ENCODE data around the gene IPO4. TPM values are rescaled to one million over a fixed set of nuclear protein-coding genes. Genes with fewer than 3 reads are reported as not detected.

The IPO4 gene
- total and polyA plus RNA-seq, 2 experiments from 2014 or later, result 19.0 to 19.5 TPM

DNA sequence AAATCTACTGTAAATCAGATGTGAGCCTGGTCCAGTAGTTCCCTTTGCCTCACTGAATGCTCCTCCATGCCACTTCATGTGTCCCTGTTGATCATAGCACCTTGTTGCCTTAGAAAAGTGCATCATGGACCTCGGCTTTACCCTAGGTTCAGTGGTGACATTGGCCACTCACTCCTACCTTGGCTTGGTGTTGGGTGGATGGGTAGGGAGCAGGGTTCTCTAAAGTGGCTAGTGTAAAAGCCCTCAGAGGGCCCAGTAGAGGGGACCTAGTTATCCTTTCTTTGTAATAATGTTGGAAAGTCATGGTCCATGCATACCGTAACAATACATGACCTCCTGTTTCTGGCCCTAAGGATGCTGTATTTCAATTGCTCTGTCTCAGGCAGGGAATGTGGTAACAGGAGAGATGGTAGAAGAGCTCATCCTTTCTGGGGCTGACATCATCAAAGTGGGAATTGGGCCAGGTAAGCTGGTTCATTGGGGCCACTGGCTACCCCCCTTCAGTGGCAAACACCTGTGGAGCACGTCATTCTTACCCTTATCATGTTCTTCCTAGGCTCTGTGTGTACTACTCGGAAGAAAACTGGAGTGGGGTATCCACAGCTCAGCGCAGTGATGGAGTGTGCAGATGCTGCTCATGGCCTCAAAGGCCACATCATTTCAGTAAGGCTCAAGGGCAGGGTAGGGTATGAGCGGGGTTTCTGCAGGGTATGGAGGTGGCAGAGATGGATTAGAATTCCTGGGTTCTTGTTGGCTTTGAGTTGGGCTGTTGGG, 48.3 kb upstream of the IPO4 start:
- H3K79me2 ChIP-seq, result peaks cover 58% of the 10 kb centered on the region
- WGBS (ENCODE audit: low lambda C conversion rate, missing lambda C conversion rate), result 95% methylated on average over 6 of the region's 6 CpGs
- no peak overlapping the region for H3K27ac ChIP-seq
- no peak overlapping the region for H3K4me3 ChIP-seq
- no peak overlapping the region for H2AFZ ChIP-seq
- H4K20me1 ChIP-seq (ENCODE audit: insufficient read depth, poor library complexity, severe bottlenecking), result peaks cover 4% of the 10 kb centered on the region
- H3K9me3 ChIP-seq (ENCODE audit: low read depth), result no peaks in the 10 kb centered on the region
- no peaks in the 10 kb centered on the region for H3K9me2 ChIP-seq (replicated peaks; ENCODE audit: insufficient read depth)
- no peak overlapping the region for H3K4me2 ChIP-seq
- no peaks in the 10 kb centered on the region for H3K36me3 ChIP-seq (replicated peaks; ENCODE audit: insufficient read depth, low read depth)
- no peak for DNase-seq (ENCODE audit: low spot score)
- H3K27me3 ChIP-seq, result no peaks in the 10 kb centered on the region
- peaks cover 12% of the 10 kb centered on the region for H3K4me1 ChIP-seq (ENCODE audit: insufficient read depth)
- TF ChIP-seq, protein P1, sequence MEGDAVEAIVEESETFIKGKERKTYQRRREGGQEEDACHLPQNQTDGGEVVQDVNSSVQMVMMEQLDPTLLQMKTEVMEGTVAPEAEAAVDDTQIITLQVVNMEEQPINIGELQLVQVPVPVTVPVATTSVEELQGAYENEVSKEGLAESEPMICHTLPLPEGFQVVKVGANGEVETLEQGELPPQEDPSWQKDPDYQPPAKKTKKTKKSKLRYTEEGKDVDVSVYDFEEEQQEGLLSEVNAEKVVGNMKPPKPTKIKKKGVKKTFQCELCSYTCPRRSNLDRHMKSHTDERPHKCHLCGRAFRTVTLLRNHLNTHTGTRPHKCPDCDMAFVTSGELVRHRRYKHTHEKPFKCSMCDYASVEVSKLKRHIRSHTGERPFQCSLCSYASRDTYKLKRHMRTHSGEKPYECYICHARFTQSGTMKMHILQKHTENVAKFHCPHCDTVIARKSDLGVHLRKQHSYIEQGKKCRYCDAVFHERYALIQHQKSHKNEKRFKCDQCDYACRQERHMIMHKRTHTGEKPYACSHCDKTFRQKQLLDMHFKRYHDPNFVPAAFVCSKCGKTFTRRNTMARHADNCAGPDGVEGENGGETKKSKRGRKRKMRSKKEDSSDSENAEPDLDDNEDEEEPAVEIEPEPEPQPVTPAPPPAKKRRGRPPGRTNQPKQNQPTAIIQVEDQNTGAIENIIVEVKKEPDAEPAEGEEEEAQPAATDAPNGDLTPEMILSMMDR (IDR thresholded peaks at IDR 0.05; ENCODE audit: poor library complexity), result no peak
- TF ChIP-seq EZH2phosphoT487 (IDR thresholded peaks at IDR 0.05; ENCODE audit: low read depth, severe bottlenecking, unreplicated experiment) (no peak), EZH2 (IDR thresholded peaks at IDR 0.05; ENCODE audit: borderline replicate concordance) (no peak)

- TF ChIP-seq, protein P1 (IDR thresholded peaks at IDR 0.05; ENCODE audit: poor library complexity), result no peak
- TF ChIP-seq EZH2phosphoT487 (IDR thresholded peaks at IDR 0.05; ENCODE audit: low read depth, severe bottlenecking, unreplicated experiment) (no peak), EZH2 (IDR thresholded peaks at IDR 0.05; ENCODE audit: borderline replicate concordance) (no peak)
- Histone ChIP-seq H3K27ac (no peak overlapping the region), H3K36me3 (replicated peaks; ENCODE audit: insufficient read depth, low read depth) (no peaks in the 10 kb centered on the region), H3K79me2 (peaks cover 59% of the 10 kb centered on the region), H3K9me3 (ENCODE audit: low read depth) (no peaks in the 10 kb centered on the region), H3K9me2 (replicated peaks; ENCODE audit: insufficient read depth) (no peaks in the 10 kb centered on the region), H3K27me3 (no peaks in the 10 kb centered on the region), H3K4me2 (no peak overlapping the region), H4K20me1 (ENCODE audit: insufficient read depth, poor library complexity, severe bottlenecking) (peaks cover 4% of the 10 kb centered on the region), H2AFZ (no peak overlapping the region), H3K4me1 (ENCODE audit: insufficient read depth) (peaks cover 17% of the 10 kb centered on the region), H3K4me3 (no peak overlapping the region)
- no peak for DNase-seq (ENCODE audit: low spot score)
- 98% methylated on average over 5 of the region's 5 CpGs for WGBS (ENCODE audit: low lambda C conversion rate, missing lambda C conversion rate)
These were observed 47.4 kb upstream of the IPO4 start for GRCh38 chr14:24235804-24236688.

DNA sequence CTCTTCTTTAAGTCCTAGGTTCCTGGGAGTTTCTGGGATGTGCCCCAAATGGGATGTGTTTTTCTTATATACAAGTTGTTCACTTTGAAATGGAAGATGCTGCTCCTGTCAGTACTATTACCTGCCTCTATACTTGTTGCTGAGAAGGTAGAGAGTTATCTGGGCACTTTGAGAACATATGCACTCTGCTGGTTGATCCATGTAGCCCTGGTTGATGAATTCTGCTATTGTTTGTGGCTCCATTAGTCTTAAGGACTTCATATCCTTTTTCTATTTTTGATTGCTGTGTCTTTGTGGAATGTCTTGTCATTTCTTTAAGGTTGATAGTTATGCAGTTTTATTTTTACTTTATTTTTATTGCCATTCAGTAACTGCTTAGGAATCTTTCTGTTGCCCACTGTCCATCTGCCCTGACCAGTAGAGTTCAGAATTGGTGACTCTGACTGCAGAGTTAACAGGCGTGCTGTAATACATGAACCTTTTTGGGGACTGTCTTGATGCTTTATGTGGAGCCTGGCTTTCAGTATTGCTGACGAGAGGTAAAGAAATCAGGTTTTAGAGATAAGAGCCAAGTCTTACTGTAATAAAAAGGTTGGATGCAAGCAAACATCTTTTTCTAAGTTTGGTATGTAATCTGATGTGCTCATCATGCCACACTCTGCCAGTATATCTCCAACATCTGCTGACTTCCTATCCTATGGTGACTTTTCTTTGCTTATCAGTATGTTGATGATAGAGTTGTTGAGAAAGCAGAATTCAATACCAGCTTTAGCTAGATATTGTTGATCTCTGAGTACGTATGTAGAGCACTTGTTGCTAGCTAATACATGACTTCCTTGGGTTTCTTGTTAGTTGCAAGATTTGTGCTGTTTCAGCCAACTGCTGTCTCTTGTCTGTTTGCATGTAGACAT, 45.7 kb upstream of the IPO4 start:
- H3K27ac ChIP-seq, result no peak overlapping the region
- H3K4me2 ChIP-seq, result peak overlapping the region; percentile 87
- H3K79me2 ChIP-seq, result peaks cover 56% of the 10 kb centered on the region

More for the DNA sequence above, 45.7 kb upstream of the IPO4 start:
- H2AFZ ChIP-seq, result no peak overlapping the region
- no peak for DNase-seq (ENCODE audit: low spot score)
- H3K9me3 ChIP-seq (ENCODE audit: low read depth), result no peaks in the 10 kb centered on the region
- H3K4me3 ChIP-seq, result no peak overlapping the region
- TF ChIP-seq, protein P1 (IDR thresholded peaks at IDR 0.05; ENCODE audit: poor library complexity), result no peak
- no peak for TF ChIP-seq EZH2 (IDR thresholded peaks at IDR 0.05; ENCODE audit: borderline replicate concordance)
- no peak for TF ChIP-seq EZH2phosphoT487 (IDR thresholded peaks at IDR 0.05; ENCODE audit: low read depth, severe bottlenecking, unreplicated experiment)
- no peaks in the 10 kb centered on the region for H3K27me3 ChIP-seq
- H3K36me3 ChIP-seq (replicated peaks; ENCODE audit: insufficient read depth, low read depth), result no peaks in the 10 kb centered on the region
- H3K4me1 ChIP-seq (ENCODE audit: insufficient read depth), result peaks cover 20% of the 10 kb centered on the region
- WGBS (ENCODE audit: low lambda C conversion rate, missing lambda C conversion rate), result 88% methylated on average over 3 of the region's 3 CpGs
- no peaks in the 10 kb centered on the region for H3K9me2 ChIP-seq (replicated peaks; ENCODE audit: insufficient read depth)
- peaks cover 4% of the 10 kb centered on the region for H4K20me1 ChIP-seq (ENCODE audit: insufficient read depth, poor library complexity, severe bottlenecking)
